GM12878 (cell line): ENCODE results near the gene FTSJ1. TPM values are rescaled to one million over a fixed set of nuclear protein-coding genes. Genes with fewer than 3 reads are reported as not detected.

Experiments used
- ATAC-seq: fragments of 200-7000 bp; cut with Tn5 transposase; 3 replicates; pipeline ENCODE4 v1.9.1; 2020; ENCODE audit warnings: mild to moderate bottlenecking, moderate library complexity
- BruUV-seq: library from RNA; stranded (reverse); fragments of 400-500 nt; replicated peaks from 2 replicates; lab custom pipeline; 2021; lab: Mats Ljungman, UMichigan
- CTCF ChIA-PET: fragments of 300-600 bp; sonication (Branson Sonifier 250); formaldehyde crosslinking; extraction: SDS; loops from one replicate; lab custom pipeline; 2021; ENCODE audit warnings: inconsistent platforms; lab: Yijun Ruan, JAX
- POLR2A ChIA-PET: fragments of 350-600 bp; formaldehyde crosslinking; extraction: SDS; loops from one replicate; lab custom pipeline; 2021; ENCODE audit warnings: inconsistent platforms; lab: Charles Lee
- RAD21 ChIA-PET: fragments of 300-600 bp; sonication (Branson Sonifier 250); formaldehyde crosslinking; loops from one replicate; lab custom pipeline; 2023; ENCODE audit warnings: antibody characterized with exemption; ENCODE audit not compliant: unreplicated experiment; lab: Charles Lee
- SMC1A ChIA-PET: fragments of 300-600 bp; sonication (Branson Sonifier 250); formaldehyde crosslinking; loops from one replicate; lab custom pipeline; 2023; ENCODE audit not compliant: unreplicated experiment, uncharacterized antibody; lab: Charles Lee
- DNase-seq: peaks from one replicate; pipeline ENCODE4 v3.0.0-alpha.2; 2011; ENCODE audit warnings: low read depth, low spot score
- FAIRE-seq: peaks from 3 replicates; lab custom pipeline; 2011; peaks lifted over from hg19 to GRCh38; lab: Jason Lieb, UNC
- H2AFZ ChIP-seq: 2 replicates; pipeline ENCODE4 v1.6.0; 2011; ENCODE audit warnings: low read depth, low read length, control low read depth; ENCODE audit not compliant: control insufficient read depth
- H3K27ac ChIP-seq: 2 replicates; pipeline ENCODE4 v1.5.1; 2011; ENCODE audit warnings: control low read depth; ENCODE audit not compliant: control insufficient read depth, insufficient read depth
- H3K27me3 ChIP-seq, 2 experiments: replicated peaks in 1 of 2; 2 replicates each; pipeline versions ENCODE4 v1.6.0 to v1.6.1; 2011; ENCODE audit warnings: low read length in 1 of 2; ENCODE audit not compliant: control insufficient read depth in 2 of 2, insufficient read depth in 2 of 2
- H3K36me3 ChIP-seq, 2 experiments: 2 replicates each; pipeline ENCODE4 v1.5.1; 2011; ENCODE audit warnings: low read length in 1 of 2; ENCODE audit not compliant: control insufficient read depth in 2 of 2, insufficient read depth in 2 of 2
- H3K4me1 ChIP-seq: 2 replicates; pipeline ENCODE4 v1.6.1; 2011; ENCODE audit warnings: mild to moderate bottlenecking, low read length, moderate library complexity, mixed read lengths; ENCODE audit not compliant: control insufficient read depth, insufficient read depth
- H3K4me2 ChIP-seq: 2 replicates; pipeline ENCODE4 v1.6.0; 2011; ENCODE audit warnings: control low read depth; ENCODE audit not compliant: control insufficient read depth, insufficient read depth
- H3K4me3 ChIP-seq: fragments of 200-600 bp; sonication (generic); 2 replicates; pipeline ENCODE4 v1.5.1; 2016
- H3K79me2 ChIP-seq: 2 replicates; pipeline ENCODE4 v1.6.0; 2011; ENCODE audit warnings: low read length; ENCODE audit not compliant: control insufficient read depth, insufficient read depth
- H3K9ac ChIP-seq: 2 replicates; pipeline ENCODE4 v1.8.0; 2011; ENCODE audit warnings: low read length, control low read depth, mixed read lengths; ENCODE audit not compliant: control insufficient read depth, insufficient read depth
- H3K9me3 ChIP-seq: replicated peaks from 3 replicates; pipeline ENCODE4 v1.5.1; 2011; ENCODE audit warnings: mild to moderate bottlenecking, low read length; ENCODE audit not compliant: control insufficient read depth, insufficient read depth
- H4K20me1 ChIP-seq: 2 replicates; pipeline ENCODE4 v1.6.0; 2011; ENCODE audit not compliant: control insufficient read depth, insufficient read depth
- ATF2 ChIP-seq: IDR thresholded peaks from 2 replicates; pipeline ENCODE4 v1.6.1; 2012; ENCODE audit warnings: low read length, inconsistent platforms
- CBX5 ChIP-seq: sonication (generic); IDR thresholded peaks from 2 replicates; pipeline ENCODE4 v1.6.1; 2016; ENCODE audit warnings: low read depth, moderate library complexity, mild to moderate bottlenecking, inconsistent platforms
- CEBPB ChIP-seq, 2 experiments: fragments of 150-350 bp in 1 of 2; IDR thresholded peaks; 2 replicates each; pipeline ENCODE4 v1.6.1; 2012 to 2014; ENCODE audit warnings: low read depth in 2 of 2, low read length in 2 of 2, borderline replicate concordance in 1 of 2, inconsistent platforms in 1 of 2
- ELK1 ChIP-seq: IDR thresholded peaks from 2 replicates; pipeline ENCODE4 v1.6.1; 2012; ENCODE audit warnings: low read depth, low read length, improper control_type of control experiment
- ESRRA ChIP-seq: IDR thresholded peaks from 2 replicates; pipeline ENCODE4 v1.6.1; 2012; ENCODE audit warnings: mild to moderate bottlenecking, low read length, improper control_type of control experiment
- HDAC2 ChIP-seq: fragments of 200-600 bp; sonication (generic); IDR thresholded peaks from 2 replicates; pipeline ENCODE4 v1.6.1; 2017
- KLF5 ChIP-seq: fragments of 450-650 bp; IDR thresholded peaks from 2 replicates; pipeline ENCODE4 v1.6.1; 2014; ENCODE audit warnings: mild to moderate bottlenecking; ENCODE audit not compliant: partially characterized antibody
- NFXL1 ChIP-seq: fragments of 450-650 bp; IDR thresholded peaks from 2 replicates; pipeline ENCODE4 v1.6.1; 2017; ENCODE audit warnings: antibody characterized with exemption, mild to moderate bottlenecking, borderline replicate concordance
- NKRF ChIP-seq: fragments of 450-650 bp; conservative IDR thresholded peaks from 2 replicates; pipeline ENCODE4 v1.6.1; 2017; ENCODE audit warnings: mild to moderate bottlenecking, moderate library complexity
- PAX5 ChIP-seq: IDR thresholded peaks from 2 replicates; pipeline ENCODE4 v1.6.1; 2011; ENCODE audit warnings: low read depth, low read length, borderline replicate concordance
- PKNOX1 ChIP-seq: fragments of 450-650 bp; IDR thresholded peaks from 2 replicates; pipeline ENCODE4 v1.6.1; 2016; ENCODE audit warnings: mild to moderate bottlenecking
- POLR2A ChIP-seq: IDR thresholded peaks from 2 replicates; pipeline ENCODE4 v1.6.1; 2011; ENCODE audit warnings: low read depth, mild to moderate bottlenecking, low read length
- SMAD5 ChIP-seq: IDR thresholded peaks from 2 replicates; pipeline ENCODE4 v1.6.1; 2016; ENCODE audit warnings: antibody characterized with exemption, low read depth
- USF2 ChIP-seq: IDR thresholded peaks from 2 replicates; pipeline ENCODE4 v1.6.1; 2011; ENCODE audit warnings: low read depth, low read length, improper control_type of control experiment, borderline replicate concordance
- YBX1 ChIP-seq: fragments of 450-650 bp; IDR thresholded peaks from 2 replicates; pipeline ENCODE4 v1.6.1; 2016; ENCODE audit warnings: antibody characterized with exemption
- ZBTB4 ChIP-seq: fragments of 450-650 bp; formaldehyde crosslinking; IDR thresholded peaks from 2 replicates; pipeline ENCODE4 v1.4.0; 2022; ENCODE audit warnings: mild to moderate bottlenecking, moderate library complexity
- WGBS: methylation state at CpG from one replicate; pipeline ENCODE4 v1.1.6; 2016; ENCODE audit warnings: low lambda C conversion rate; ENCODE audit not compliant: insufficient replicate concordance, insufficient coverage; ENCODE audit errors: missing lambda C conversion rate; 5-methylcytosine and 5-hydroxymethylcytosine counted together
- in situ Hi-C: fragments of 300-500 bp; cut with MboI; formaldehyde crosslinking; loops from 9 replicates; pipeline ENCODE4 v1.14.3; 2018; ENCODE audit warnings: mixed read lengths
- intact Hi-C: fragments of 100-400 bp; cut with micrococcal nuclease; formaldehyde crosslinking; loops from one replicate; pipeline ENCODE4 v1.14.2; 2022; ENCODE audit not compliant: unreplicated experiment
- polyA plus RNA-seq, 11 experiments: library from polyadenylated mRNA; depleted of rRNA in 4 of 11; unstranded in 6 of 11; stranded (reverse) in 5 of 11; fragments of >200 nt; fragmentation: Nextera tagmentation in 4 of 11; fragmentation: Illumina TruSeq in 1 of 11; extraction: Ambion mirVana in 4 of 11; extraction: Trizol in 1 of 11; gene quantifications; 1 replicate in 1 of 11; 2 replicates in 10 of 11; pipeline versions ENCODE4 v1.2.1 to v1.2.3, GENCODE V29; 2011 to 2016; ENCODE audit warnings: inconsistent platforms in 2 of 11, missing spikeins in 2 of 11, low read depth in 1 of 11
- total RNA-seq, 4 experiments: library from RNA; depleted of rRNA in 3 of 4; stranded (reverse); fragments of >200 nt in 3 of 4; fragmentation: Illumina TruSeq in 1 of 4; extraction: Trizol in 1 of 4; gene quantifications; 2 replicates each; pipeline versions ENCODE4 v1.2.1 to v1.2.3, GENCODE V29; 2013 to 2021

FTSJ1 gene
- total and polyA plus RNA-seq, 10 of the 15 experiments (the other 5 are each of a cell fraction or from before 2014, with no cell fraction given), result 8.8 to 87.8 (median 57.9) TPM

- RAD21 ChIA-PET, result no interaction called here
- POLR2A ChIA-PET, result no interaction called here
- 32% methylated on average over 3 of the region's 3 CpGs for WGBS
- intact Hi-C loops (no loop called here), in situ Hi-C loops (no loop called here)
- no peak overlapping the region for H3K4me3 ChIP-seq
- no peak for DNase-seq
- no peaks in the 10 kb centered on the region for H3K4me1 ChIP-seq
- no peaks in the 10 kb centered on the region for H3K79me2 ChIP-seq
- no peak for FAIRE-seq
- ATAC-seq, result no peak
- no peak overlapping the region for H3K4me2 ChIP-seq
- no peak overlapping the region for H3K27ac ChIP-seq
- H4K20me1 ChIP-seq, result no peaks in the 10 kb centered on the region
- BruUV-seq, result no TSS peak
- H2AFZ ChIP-seq, result no peak overlapping the region
- CTCF ChIA-PET, result no interaction called here
- no peaks in the 10 kb centered on the region for H3K27me3 ChIP-seq
- no peaks in the 10 kb centered on the region for H3K9me3 ChIP-seq
- H3K36me3 ChIP-seq, result peaks cover 0 to 4% of the 10 kb centered on the region in 2 experiments
- SMC1A ChIA-PET, result interaction anchor here (0.6 to 0.8 kb wide), 2 partner anchors 8 to 17 kb away, joined by 3 read pairs; no protein-coding TSS in a partner anchor
- H3K9ac ChIP-seq, result no peak overlapping the region
- TF ChIP-seq PAX5, result no peak
- TF ChIP-seq YBX1, result no peak
- TF ChIP-seq NKRF, result no peak
- no peak for TF ChIP-seq PKNOX1
- no peak for TF ChIP-seq CBX5
- no peak for TF ChIP-seq KLF5
- no peak for TF ChIP-seq USF2
- TF ChIP-seq CEBPB (IDR thresholded peaks at IDR 0.05; ENCODE audit: borderline replicate concordance in 1 of 2, low read depth in 2 of 2, low read length in 2 of 2), result no peak
- no peak for TF ChIP-seq ESRRA
- TF ChIP-seq ATF2, result no peak
- no peak for TF ChIP-seq ZBTB4
- no peak for TF ChIP-seq NFXL1
- no peak for TF ChIP-seq HDAC2
- no peak for TF ChIP-seq POLR2A
- no peak for TF ChIP-seq SMAD5
- TF ChIP-seq ELK1, result no peak
Measured at GRCh38 chrX:48530736-48531135, 54.7 kb downstream of the FTSJ1 start.
